Erythroblast (primary cell): ENCODE data around the gene KANSL1L.

Experiments used
- GATA1 ChIP-seq: IDR thresholded peaks from 2 replicates; pipeline ENCODE4 v1.6.1; 2011; ENCODE audit warnings: low read depth, mild to moderate bottlenecking, control low read depth, low read length, moderate library complexity
- POLR2A ChIP-seq: IDR thresholded peaks from 2 replicates; pipeline ENCODE4 v1.6.1; 2011; ENCODE audit warnings: mild to moderate bottlenecking, low read length

- TF ChIP-seq POLR2A (no peak), GATA1 (no peak)
Measured at GRCh38 chr2:209974576-209974975, 196.6 kb downstream of the KANSL1L start.
